ENCODE results near the gene C20orf141.

Gene C20orf141

DNA sequence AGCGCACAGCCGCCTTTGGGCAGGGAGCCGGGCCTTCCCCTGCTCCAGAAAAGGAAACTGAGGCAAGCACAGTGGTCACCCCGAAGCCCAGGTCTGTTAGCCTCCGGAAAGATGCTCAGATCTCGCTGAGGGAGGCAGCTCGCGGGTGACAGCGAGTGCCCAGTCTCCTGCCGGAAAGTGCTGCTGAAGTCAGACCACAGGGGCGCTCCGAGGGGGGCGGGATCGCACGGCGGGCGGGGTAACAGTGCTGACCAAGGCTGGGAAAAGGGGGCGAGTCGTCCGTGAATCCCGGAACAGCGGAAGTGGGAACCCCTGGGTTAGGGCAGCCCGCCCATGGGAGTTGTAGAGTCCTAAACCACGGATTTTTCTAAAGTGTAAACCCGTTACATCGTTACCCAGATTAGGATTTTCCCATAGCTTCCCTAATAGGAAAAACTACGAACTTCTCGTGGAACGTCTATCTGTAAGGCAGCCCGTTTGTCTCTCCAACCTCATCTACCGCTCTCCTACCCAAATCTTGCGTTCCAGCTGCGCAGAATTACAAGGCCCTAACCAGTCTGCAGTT lies 26.3 kb downstream of the C20orf141 start:
- Mint-ChIP-seq H3K4me3 (peak overlapping the region; percentile 88), H3K27ac (peak overlapping the region; percentile 78), H3K27me3 (ENCODE audit: low read depth) (no peaks in the 10 kb centered on the region), H3K9me3 (no peaks in the 10 kb centered on the region), H3K4me1 (ENCODE audit: low read depth) (peaks cover 13% of the 10 kb centered on the region), H3K36me3 (ENCODE audit: low read depth) (peaks cover 16% of the 10 kb centered on the region)

DNA sequence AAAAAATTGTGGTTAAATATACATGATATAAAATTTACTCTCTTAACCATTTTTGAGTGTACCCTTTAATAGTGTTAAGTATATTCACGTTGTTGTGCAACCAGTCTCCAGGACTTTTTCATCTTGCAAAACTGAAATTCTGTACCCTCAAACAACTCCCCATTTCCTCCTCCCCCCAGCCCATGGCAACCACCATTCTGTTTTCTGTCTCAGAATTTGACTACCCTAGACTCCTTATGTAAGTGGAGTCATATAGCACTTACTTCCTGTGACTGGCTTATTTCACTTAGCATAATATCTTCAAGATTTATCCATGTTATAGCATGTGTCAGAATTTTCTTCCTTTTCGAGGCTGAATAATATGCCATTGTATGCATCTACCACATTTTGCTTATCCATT lies 30.8 kb downstream of the C20orf141 start:
- H3K4me1 Mint-ChIP-seq (ENCODE audit: low read depth), result peaks cover 12% of the 10 kb centered on the region

DNA sequence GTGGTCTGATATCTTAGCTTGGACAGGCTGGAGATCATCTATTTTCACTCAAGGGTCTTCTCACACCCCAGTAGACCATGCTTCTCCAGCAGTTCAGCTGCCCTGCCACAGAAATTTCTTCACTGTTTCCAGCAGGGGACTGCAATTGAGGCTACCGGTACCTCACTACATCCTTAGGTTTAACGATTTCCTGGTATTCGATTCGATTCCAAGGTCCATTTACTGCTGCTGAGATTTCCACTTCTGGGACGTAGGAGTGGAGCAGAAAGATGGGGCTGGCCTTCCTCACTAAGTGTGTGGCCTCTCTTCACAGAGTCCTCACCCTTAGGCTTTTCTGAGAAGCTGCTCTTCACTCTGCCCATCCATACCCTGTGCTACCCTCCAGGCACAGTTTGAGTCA lies 31.9 kb downstream of the C20orf141 start:
- Mint-ChIP-seq H3K27ac (no peak overlapping the region), H3K4me3 (no peak overlapping the region), H3K9me3 (no peaks in the 10 kb centered on the region), H3K4me1 (ENCODE audit: low read depth) (peaks cover 9% of the 10 kb centered on the region), H3K36me3 (ENCODE audit: low read depth) (peaks cover 8% of the 10 kb centered on the region), H3K27me3 (ENCODE audit: low read depth) (no peaks in the 10 kb centered on the region)

More for the DNA sequence above, 30.8 kb downstream of the C20orf141 start:
- H3K4me3 Mint-ChIP-seq, result no peak overlapping the region
- no peak overlapping the region for H3K27ac Mint-ChIP-seq
- H3K27me3 Mint-ChIP-seq (ENCODE audit: low read depth), result no peaks in the 10 kb centered on the region
- H3K9me3 Mint-ChIP-seq, result no peaks in the 10 kb centered on the region
- H3K36me3 Mint-ChIP-seq (ENCODE audit: low read depth), result peaks cover 8% of the 10 kb centered on the region

- Mint-ChIP-seq H3K9me3 (no peaks in the 10 kb centered on the region), H3K36me3 (ENCODE audit: low read depth) (peaks cover 8% of the 10 kb centered on the region), H3K27ac (no peak overlapping the region), H3K4me1 (ENCODE audit: low read depth) (peaks cover 15% of the 10 kb centered on the region), H3K27me3 (ENCODE audit: low read depth) (no peaks in the 10 kb centered on the region), H3K4me3 (no peak overlapping the region)
Observed at GRCh38 chr20:2847802-2848201, 33.0 kb downstream of the C20orf141 start.

DNA sequence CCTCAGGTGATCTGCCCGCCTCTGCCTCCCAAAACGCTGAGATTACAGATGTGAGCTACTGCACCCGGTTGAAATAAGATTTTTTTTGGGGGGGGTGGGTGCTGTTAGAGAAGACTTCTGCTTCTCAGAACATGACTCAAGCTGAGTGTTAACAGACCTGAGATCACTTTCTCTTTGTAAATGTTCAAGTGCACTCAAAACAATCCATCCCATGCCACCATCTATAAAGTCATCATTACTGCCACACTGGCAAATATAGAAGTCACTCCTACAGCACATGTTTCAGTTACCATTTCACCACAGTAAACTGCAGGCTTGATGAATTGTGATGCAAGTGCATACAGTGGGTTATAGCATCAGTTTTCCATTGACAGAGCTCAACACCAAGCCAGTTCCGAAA lies 34.7 kb downstream of the C20orf141 start:
- Mint-ChIP-seq H3K4me3 (no peak overlapping the region), H3K36me3 (ENCODE audit: low read depth) (peaks cover 9% of the 10 kb centered on the region), H3K9me3 (no peaks in the 10 kb centered on the region), H3K27ac (no peak overlapping the region), H3K4me1 (ENCODE audit: low read depth) (peaks cover 18% of the 10 kb centered on the region), H3K27me3 (ENCODE audit: low read depth) (no peaks in the 10 kb centered on the region)

DNA sequence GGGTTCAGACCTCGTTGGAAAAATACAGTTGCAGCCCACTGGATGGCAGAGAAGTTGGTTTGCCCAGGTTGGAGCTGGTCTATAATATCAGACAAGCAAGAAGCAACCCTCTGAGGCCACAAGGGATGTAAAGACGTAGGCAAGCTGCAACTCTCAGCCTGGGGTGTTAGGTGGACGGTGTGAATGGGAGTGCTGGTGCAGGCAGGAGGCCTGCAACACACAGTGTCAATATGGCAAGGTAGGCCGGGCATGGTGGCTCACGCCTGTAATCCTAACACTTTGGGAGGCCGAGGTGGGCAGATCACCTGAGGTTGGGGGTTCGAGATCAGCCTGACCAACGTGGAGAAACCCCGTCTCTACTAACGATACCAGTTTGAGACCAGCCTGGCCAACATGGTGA lies 36.3 kb downstream of the C20orf141 start:
- H3K9me3 Mint-ChIP-seq, result no peaks in the 10 kb centered on the region
- H3K27ac Mint-ChIP-seq, result no peak overlapping the region
- H3K36me3 Mint-ChIP-seq (ENCODE audit: low read depth), result peaks cover 9% of the 10 kb centered on the region
- no peak overlapping the region for H3K4me3 Mint-ChIP-seq
- H3K4me1 Mint-ChIP-seq (ENCODE audit: low read depth), result peaks cover 13% of the 10 kb centered on the region
- no peaks in the 10 kb centered on the region for H3K27me3 Mint-ChIP-seq (ENCODE audit: low read depth)

DNA sequence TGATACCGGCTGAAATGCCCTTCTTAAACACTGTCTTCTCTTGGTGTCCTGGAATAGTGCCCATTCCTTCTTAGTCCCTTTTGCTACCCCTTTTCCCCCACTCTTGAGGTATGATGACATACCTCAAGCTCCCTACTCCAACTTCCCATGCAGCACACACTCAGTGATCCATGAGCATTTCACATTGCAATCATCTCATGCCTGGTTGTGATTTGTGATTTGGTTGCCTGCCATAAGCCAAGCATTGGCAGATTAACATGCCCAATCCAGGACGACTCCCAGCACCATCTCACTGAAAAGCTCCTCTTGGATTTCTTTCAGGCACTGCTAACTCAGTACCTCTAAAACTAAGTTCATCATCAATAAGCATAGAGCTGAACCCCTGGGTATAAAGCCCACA lies 43.8 kb downstream of the C20orf141 start:
- Mint-ChIP-seq H3K27ac (no peak overlapping the region), H3K4me3 (no peak overlapping the region), H3K36me3 (ENCODE audit: low read depth) (peaks cover 9% of the 10 kb centered on the region)

DNA sequence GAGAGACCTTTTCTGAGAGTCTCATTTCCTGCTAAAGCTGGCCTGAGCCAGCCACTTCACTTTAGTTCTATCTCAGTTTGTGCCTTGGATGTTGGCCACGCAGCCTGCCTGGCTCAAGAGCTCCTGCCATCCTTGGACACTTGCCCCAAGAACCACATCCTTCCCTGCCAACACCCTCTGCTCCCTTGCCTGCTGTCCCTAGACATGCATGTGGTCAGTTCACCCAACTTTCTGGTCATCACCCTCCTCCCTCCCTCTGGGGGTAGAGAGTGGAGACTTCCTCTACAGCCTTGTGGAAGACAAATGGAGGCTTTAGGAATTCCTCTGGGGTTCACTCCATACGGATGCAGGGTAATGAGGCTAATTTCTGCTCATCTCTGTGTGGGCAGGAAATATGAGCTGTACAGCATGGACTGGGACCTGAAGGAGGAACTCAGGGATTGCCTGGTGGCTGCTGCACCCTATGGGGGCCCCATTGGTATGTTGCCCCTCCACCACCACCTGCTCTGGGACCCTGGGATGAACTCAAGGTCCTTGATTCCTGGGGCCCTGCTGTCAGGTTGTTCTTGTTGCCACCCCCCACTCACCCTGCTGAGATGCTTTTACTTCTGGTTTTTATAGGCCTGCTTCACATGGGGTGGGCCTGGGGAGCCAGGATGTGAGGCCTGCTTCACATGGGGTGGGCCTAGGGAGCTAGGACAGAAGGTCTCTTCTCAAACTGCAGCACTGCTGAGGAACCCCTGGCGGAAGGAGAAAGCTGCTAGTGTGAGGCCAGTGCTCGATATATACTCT lies 44.7 kb downstream of the C20orf141 start:
- H3K9me3 Mint-ChIP-seq, result no peaks in the 10 kb centered on the region
- H3K36me3 Mint-ChIP-seq (ENCODE audit: low read depth), result peaks cover 9% of the 10 kb centered on the region
- no peak overlapping the region for H3K27ac Mint-ChIP-seq
- H3K4me1 Mint-ChIP-seq (ENCODE audit: low read depth), result peaks cover 2% of the 10 kb centered on the region
- no peaks in the 10 kb centered on the region for H3K27me3 Mint-ChIP-seq (ENCODE audit: low read depth)
- no peak overlapping the region for H3K4me3 Mint-ChIP-seq

More for the DNA sequence above, 43.8 kb downstream of the C20orf141 start:
- Mint-ChIP-seq H3K4me1 (ENCODE audit: low read depth) (peaks cover 2% of the 10 kb centered on the region), H3K27me3 (ENCODE audit: low read depth) (no peaks in the 10 kb centered on the region), H3K9me3 (no peaks in the 10 kb centered on the region)

GRCh38 chr20:2864626-2865025 lies 49.8 kb downstream of the C20orf141 start:
- Mint-ChIP-seq H3K4me3 (no peak overlapping the region), H3K4me1 (ENCODE audit: low read depth) (peaks cover 8% of the 10 kb centered on the region), H3K36me3 (ENCODE audit: low read depth) (peaks cover 17% of the 10 kb centered on the region), H3K9me3 (no peaks in the 10 kb centered on the region), H3K27ac (no peak overlapping the region), H3K27me3 (ENCODE audit: low read depth) (no peaks in the 10 kb centered on the region)

DNA sequence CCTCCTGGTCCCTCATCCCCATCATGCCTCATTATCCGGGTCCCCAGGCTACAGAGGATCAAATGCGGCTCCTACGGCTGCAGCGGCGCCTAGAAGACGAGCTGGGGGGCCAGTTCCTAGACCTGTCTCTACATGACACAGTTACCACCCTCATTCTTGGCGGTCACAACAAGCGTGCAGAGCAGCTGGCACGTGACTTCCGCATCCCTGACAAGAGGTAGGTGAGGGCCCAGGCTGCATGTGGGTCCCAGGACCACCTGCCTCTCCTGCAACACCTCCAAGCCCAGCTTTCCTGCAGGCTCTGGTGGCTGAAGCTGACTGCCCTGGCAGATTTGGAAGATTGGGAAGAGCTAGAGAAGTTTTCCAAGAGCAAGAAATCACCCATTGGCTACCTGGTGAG lies 50.3 kb downstream of the C20orf141 start:
- no peak overlapping the region for H3K27ac Mint-ChIP-seq
- H3K9me3 Mint-ChIP-seq, result no peaks in the 10 kb centered on the region

More for the DNA sequence above, 50.3 kb downstream of the C20orf141 start:
- peaks cover 8% of the 10 kb centered on the region for H3K4me1 Mint-ChIP-seq (ENCODE audit: low read depth)
- peaks cover 17% of the 10 kb centered on the region for H3K36me3 Mint-ChIP-seq (ENCODE audit: low read depth)
- H3K27me3 Mint-ChIP-seq (ENCODE audit: low read depth), result no peaks in the 10 kb centered on the region
- no peak overlapping the region for H3K4me3 Mint-ChIP-seq

All from T-helper 1 cell treated with Interleukin-12 subunit alpha and Interleukin-12 subunit beta and Interleukin-4 antibody, amounts not matched to agents 30 μg/mL and 1 μg/mL, for 36 hours (primary cell).